Measurements from ENCODE around the gene ABTB1.

- TF ChIP-seq CTCF (IDR thresholded peaks at IDR 0.05) (no peak), EP300 (IDR thresholded peaks at IDR 0.05) (no peak), POLR2A (IDR thresholded peaks at IDR 0.05) (no peak), POLR2AphosphoS5 (IDR thresholded peaks at IDR 0.05) (no peak)
These were observed 3.1 kb downstream of the ABTB1 start for GRCh38 chr3:127675651-127676391.

Measured in stomach (tissue), 4 donors.